ENCODE data around the gene CYB5R4.

DNA sequence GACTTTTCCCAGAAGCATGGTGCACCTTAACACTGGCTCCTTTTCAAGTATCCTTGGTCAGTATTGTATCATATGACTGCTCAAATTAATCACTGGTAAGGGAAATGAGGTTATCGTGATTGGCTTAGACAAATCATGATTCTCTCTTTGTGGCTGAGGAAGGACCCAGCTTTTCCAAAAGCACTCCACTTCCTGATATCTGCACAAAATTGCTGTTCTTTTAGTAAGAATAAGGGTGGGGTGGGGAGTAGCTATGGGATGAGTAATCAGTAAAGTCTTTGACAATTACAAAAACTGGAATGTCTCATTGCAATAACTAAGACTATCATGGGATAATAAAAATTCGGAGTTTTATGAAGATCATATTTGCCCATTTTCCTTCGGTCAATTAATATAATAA is 15.3 kb upstream of the CYB5R4 start:
- TF ChIP-seq EZH2 (IDR thresholded peaks at IDR 0.05; ENCODE audit: insufficient read depth, poor library complexity, severe bottlenecking) (no peak), EZH2phosphoT487 (IDR thresholded peaks at IDR 0.05; ENCODE audit: insufficient read depth, low read depth) (no peak)
